ENCODE measurements around the gene NME9. TPM values are rescaled to one million over a fixed set of nuclear protein-coding genes. Genes with fewer than 3 reads are reported as not detected.

NME9 gene
- total RNA-seq, 1 experiment from 2014 or later = not detected

- no peak for DNase-seq
- Histone ChIP-seq H3K4me2 (ENCODE audit: insufficient read depth, insufficient read length, low read length) (no peak overlapping the region), H2BK5ac (ENCODE audit: insufficient read length, low read length) (no peak overlapping the region), H3K23me2 (ENCODE audit: insufficient read length, low read depth, low read length, poor library complexity, severe bottlenecking) (no peaks in the 10 kb centered on the region), H2BK12ac (ENCODE audit: insufficient read length, low read depth, low read length) (no peak overlapping the region), H2BK120ac (ENCODE audit: low read depth, low read length, poor library complexity, severe bottlenecking) (no peak overlapping the region), H3K23ac (ENCODE audit: insufficient read length, low read depth, low read length) (no peak overlapping the region), H2BK20ac (ENCODE audit: low read depth, low read length, poor library complexity, severe bottlenecking) (no peak overlapping the region), H4K8ac (replicated peaks; ENCODE audit: insufficient read length, low read depth, low read length) (no peak overlapping the region), H3K4me1 (ENCODE audit: insufficient read depth, low read length) (no peaks in the 10 kb centered on the region), H3K4ac (ENCODE audit: low read depth, low read length) (no peak overlapping the region), H2AK5ac (ENCODE audit: insufficient read length, low read length) (no peak overlapping the region), H4K91ac (ENCODE audit: insufficient read length, low read depth, low read length) (no peak overlapping the region), H4K20me1 (ENCODE audit: control insufficient read depth, insufficient read depth, insufficient read length) (no peaks in the 10 kb centered on the region), H3K56ac (ENCODE audit: insufficient read length, low read depth, low read length) (no peak overlapping the region), H3K79me2 (ENCODE audit: insufficient read depth, low read length) (no peaks in the 10 kb centered on the region), H2BK15ac (ENCODE audit: low read depth, low read length) (no peak overlapping the region), H3K27ac (ENCODE audit: insufficient read length, low read depth, low read length) (no peak overlapping the region), H2AFZ (ENCODE audit: low read length) (no peak overlapping the region), H3K27me3 (ENCODE audit: insufficient read depth, low read length) (no peaks in the 10 kb centered on the region), H3K79me1 (ENCODE audit: insufficient read depth, low read depth, low read length, poor library complexity, severe bottlenecking) (no peaks in the 10 kb centered on the region), H3K14ac (ENCODE audit: insufficient read depth, low read length) (no peak overlapping the region), H3K9me3 (ENCODE audit: control insufficient read depth, low read depth, low read length) (no peaks in the 10 kb centered on the region), H4K5ac (ENCODE audit: insufficient read length, low read depth, low read length) (no peak overlapping the region), H3K9ac (ENCODE audit: extremely low read depth, insufficient read length, low read length) (no peak overlapping the region), H3K18ac (ENCODE audit: insufficient read length, low read depth, low read length) (no peak overlapping the region), H3T11ph (ENCODE audit: low read length) (no peak overlapping the region)
- no peak for TF ChIP-seq CTCF (conservative IDR thresholded peaks at IDR 0.05)
- Mint-ChIP-seq H3K27me3 (ENCODE audit: low read depth) (no peaks in the 10 kb centered on the region), H3K27ac (no peak overlapping the region), H3K36me3 (ENCODE audit: insufficient read depth in 1 of 3, low read depth in 3 of 3) (peaks cover 15 to 49% (median 34%) of the 10 kb centered on the region in 3 experiments; a peak in 6 of 7 replicates), H3K4me1 (no peaks in the 10 kb centered on the region), H3K4me3 (no peak overlapping the region), H3K9me3 (no peaks in the 10 kb centered on the region)
- no CpG with 5 or more reads among the region's 2 CpGs for WGBS (ENCODE audit: extremely low coverage, insufficient read length, low lambda C conversion rate)
Measured at GRCh38 chr3:138270245-138270644, 59.4 kb downstream of the NME9 start.
